Kidney (tissue), 14 donors: ENCODE measurements around the gene NELFB. TPM values are rescaled to one million over a fixed set of nuclear protein-coding genes. Genes with fewer than 3 reads are reported as not detected.

ENCODE experiments used
- DNase-seq, 5 donors: peaks; one replicate each; pipeline ENCODE4 v3.0.0-alpha.2; 2013 to 2020
- FAIRE-seq: peaks from 2 replicates; lab custom pipeline; 2012; peaks lifted over from hg19 to GRCh38; lab: Jason Lieb, UNC
- H3K27ac ChIP-seq, 2 donors: one replicate each; pipeline ENCODE4 v1.7.0; 2013; ENCODE audit warnings: low read depth in 2 of 2, low read length in 2 of 2, inconsistent platforms in 1 of 2
- H3K27me3 ChIP-seq: one replicate; pipeline ENCODE4 v1.7.1; 2013; ENCODE audit warnings: low read length, inconsistent platforms; ENCODE audit not compliant: control insufficient read depth, insufficient read depth
- H3K36me3 ChIP-seq, 3 donors: one replicate each; pipeline versions ENCODE4 v1.7.0 to v1.7.1; 2013; ENCODE audit warnings: low read length in 3 of 3, control low read depth in 1 of 3, inconsistent platforms in 1 of 3; ENCODE audit not compliant: insufficient read depth in 3 of 3, control insufficient read depth in 2 of 3
- H3K4me1 ChIP-seq, 3 donors: one replicate each; pipeline versions ENCODE4 v1.7.0 to v1.7.1; 2013; ENCODE audit warnings: low read length in 3 of 3, inconsistent platforms in 1 of 3, low read depth in 1 of 3; ENCODE audit not compliant: control insufficient read depth in 2 of 3, insufficient read depth in 2 of 3
- H3K4me3 ChIP-seq, 3 donors: one replicate each; pipeline versions ENCODE4 v1.7.0 to v1.8.1; 2013; ENCODE audit warnings: low read length in 3 of 3, control low read depth in 1 of 3, inconsistent platforms in 1 of 3
- H3K9ac ChIP-seq, 3 donors: one replicate each; pipeline versions ENCODE4 v1.7.0 to v1.7.1; 2013; ENCODE audit warnings: low read length in 3 of 3, control low read depth in 1 of 3, inconsistent platforms in 1 of 3
- H3K9me3 ChIP-seq, 3 donors: one replicate each; pipeline versions ENCODE4 v1.7.0 to v1.7.1; 2013; ENCODE audit warnings: low read length in 3 of 3, control low read depth in 1 of 3, inconsistent platforms in 1 of 3; ENCODE audit not compliant: control insufficient read depth in 2 of 3, insufficient read depth in 1 of 3
- CTCF ChIP-seq: IDR thresholded peaks from 3 replicates; pipeline ENCODE4 v1.5.1; 2012; ENCODE audit warnings: mild to moderate bottlenecking, moderate library complexity, borderline replicate concordance; ENCODE audit not compliant: insufficient read depth; ENCODE audit errors: extremely low read depth
- intact Hi-C: fragments of 100-400 bp; cut with DNase I; formaldehyde crosslinking; loops from one replicate; pipeline ENCODE4 v1.11.1; 2022
- polyA plus RNA-seq: library from polyadenylated mRNA; stranded (reverse); fragments of 350-450 nt; fragmentation: Illumina TruSeq; extraction: RNeasy Lipid Tissue Mini Kit (QIAGEN cat#74804); gene quantifications from one replicate; pipeline ENCODE4 v1.2.3, GENCODE V29; 2014; ENCODE audit warnings: low read depth, low replicate concordance; ENCODE audit not compliant: insufficient read depth
- total RNA-seq: library from RNA; stranded (reverse); fragmentation: NEBNext Ultra II Directional; extraction: Animal tissue kit (Norgen Biotek cat#: 25700); gene quantifications from one replicate; pipeline ENCODE4 v1.2.1, GENCODE V29; 2021
- donor health status: control.
- donor health status: control.
- donor health status: control.
- donor health status: control.
- donor health status: control.
- donor health status: DM: yes; HTN: yes; CAD: no.
- donor health status: Normal renal cell carcinoma (clear cell type).

Gene NELFB
- total and polyA plus RNA-seq, 2 donors from 2014 or later, result 43.8 to 57.3 TPM

GRCh38 chr9:137234055-137234697 is 21.0 kb upstream of the NELFB start:
- H3K27ac ChIP-seq, result no peak overlapping the region
- intact Hi-C loops, result loop anchor here (10.0 kb wide), 1 partner anchor 119 kb away; the partner anchor contains the start of gene DPP7

GRCh38 chr9:137234758-137235423 is 20.2 kb upstream of the NELFB start:
- intact Hi-C loops, result loop anchor here (10.0 kb wide), 1 partner anchor 120 kb away; the partner anchor contains the start of gene DPP7
- no peaks in the 10 kb centered on the region for H3K27me3 ChIP-seq

More at GRCh38 chr9:137234055-137234697, 21.0 kb upstream of the NELFB start:
- H3K4me3 ChIP-seq, result no peak overlapping the region
- H3K4me1 ChIP-seq, result peaks cover 0 to 10% (median 7%) of the 10 kb centered on the region in 3 donors
- no peak for TF ChIP-seq CTCF
- H3K9ac ChIP-seq, result no peak overlapping the region
- DNase-seq (no peak), FAIRE-seq (no peak)
- no peaks in the 10 kb centered on the region for H3K9me3 ChIP-seq
- no peaks in the 10 kb centered on the region for H3K36me3 ChIP-seq
- no peaks in the 10 kb centered on the region for H3K27me3 ChIP-seq

GRCh38 chr9:137235424-137236237 is 19.5 kb upstream of the NELFB start:
- no peak for TF ChIP-seq CTCF
- Histone ChIP-seq H3K9me3 (no peaks in the 10 kb centered on the region), H3K4me3 (no peak overlapping the region), H3K27me3 (no peaks in the 10 kb centered on the region), H3K36me3 (no peaks in the 10 kb centered on the region), H3K4me1 (peaks cover 0 to 8% (median 4%) of the 10 kb centered on the region in 3 donors), H3K27ac (no peak overlapping the region), H3K9ac (no peak overlapping the region)
- intact Hi-C loops, result loop anchor here (10.0 kb wide), 1 partner anchor 121 kb away; the partner anchor contains the start of gene DPP7
- FAIRE-seq, result no peak
- no peak for DNase-seq

More at GRCh38 chr9:137234758-137235423, 20.2 kb upstream of the NELFB start:
- FAIRE-seq, result no peak
- no peak for DNase-seq
- no peak overlapping the region for H3K4me3 ChIP-seq
- H3K36me3 ChIP-seq, result no peaks in the 10 kb centered on the region
- no peaks in the 10 kb centered on the region for H3K9me3 ChIP-seq
- peaks cover 0 to 8% (median 4%) of the 10 kb centered on the region in 3 donors for H3K4me1 ChIP-seq
- no peak overlapping the region for H3K9ac ChIP-seq
- TF ChIP-seq CTCF, result no peak
- no peak overlapping the region for H3K27ac ChIP-seq
